Nephron (organoid): Measurements from ENCODE around the gene BRPF3.

Experiments used
- H3K27ac Mint-ChIP-seq, 3 experiments: 2 replicates each; pipeline ENCODE4 v1.8.0; 2020; ENCODE audit warnings: mixed read lengths in 3 of 3, mild to moderate bottlenecking in 2 of 3, moderate library complexity in 1 of 3
- H3K27me3 Mint-ChIP-seq: 2 replicates; pipeline ENCODE4 v1.8.0; 2021; ENCODE audit warnings: low read depth, mild to moderate bottlenecking, moderate library complexity, mixed read lengths
- H3K36me3 Mint-ChIP-seq: 2 replicates; pipeline ENCODE4 v1.8.0; 2020; ENCODE audit warnings: low read depth, mixed read lengths
- H3K4me1 Mint-ChIP-seq: 2 replicates; pipeline ENCODE4 v1.8.0; 2020; ENCODE audit warnings: mixed read lengths
- H3K4me3 Mint-ChIP-seq, 3 experiments: 2 replicates each; pipeline ENCODE4 v1.8.0; 2020; ENCODE audit warnings: mild to moderate bottlenecking in 3 of 3, mixed read lengths in 3 of 3, moderate library complexity in 2 of 3
- H3K9me3 Mint-ChIP-seq: 2 replicates; pipeline ENCODE4 v1.8.0; 2020; ENCODE audit warnings: mixed read lengths
- TF ChIP-seq, protein P1 (sequence below), 3 experiments: fragments of 200-600 bp; sonication (generic); IDR thresholded peaks; one replicate each; pipeline ENCODE4 v1.5.0; 2021; ENCODE audit warnings: antibody characterized with exemption in 3 of 3; ENCODE audit not compliant: unreplicated experiment in 3 of 3

The BRPF3 gene

DNA sequence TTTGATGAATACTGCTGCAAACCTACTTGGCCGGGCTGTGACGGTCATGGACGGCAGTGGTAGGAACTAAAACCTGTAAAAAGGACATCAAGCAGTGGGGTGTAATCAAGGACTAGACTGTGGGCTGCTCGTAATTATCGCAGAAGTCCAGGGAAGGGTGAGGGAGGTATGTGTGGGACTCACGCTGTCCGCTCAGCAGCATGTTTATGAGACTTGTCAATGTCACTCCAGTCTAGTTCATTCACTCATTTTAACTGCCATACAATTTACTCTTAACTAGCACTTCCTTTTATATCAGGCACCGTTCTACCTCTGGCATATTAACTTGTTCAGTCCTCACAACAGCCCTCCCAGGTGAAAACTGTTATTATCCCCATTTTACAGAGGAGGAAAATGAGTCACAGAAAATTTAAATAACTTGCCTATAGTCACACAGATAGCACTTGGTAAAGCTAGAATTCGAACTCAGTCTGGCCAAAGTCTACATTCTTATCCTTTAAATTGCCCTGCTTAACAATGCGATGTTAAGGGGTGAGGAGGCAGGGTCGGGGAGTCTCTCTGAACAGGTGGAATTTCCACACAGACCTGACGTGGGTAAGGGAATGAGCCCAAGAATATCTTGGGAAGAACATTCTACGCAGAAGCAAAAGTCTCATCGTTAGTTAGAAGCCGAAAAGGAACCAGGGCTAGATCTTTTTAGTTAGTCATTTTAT, 77.4 kb downstream of the BRPF3 start:
- TF ChIP-seq, protein P1, sequence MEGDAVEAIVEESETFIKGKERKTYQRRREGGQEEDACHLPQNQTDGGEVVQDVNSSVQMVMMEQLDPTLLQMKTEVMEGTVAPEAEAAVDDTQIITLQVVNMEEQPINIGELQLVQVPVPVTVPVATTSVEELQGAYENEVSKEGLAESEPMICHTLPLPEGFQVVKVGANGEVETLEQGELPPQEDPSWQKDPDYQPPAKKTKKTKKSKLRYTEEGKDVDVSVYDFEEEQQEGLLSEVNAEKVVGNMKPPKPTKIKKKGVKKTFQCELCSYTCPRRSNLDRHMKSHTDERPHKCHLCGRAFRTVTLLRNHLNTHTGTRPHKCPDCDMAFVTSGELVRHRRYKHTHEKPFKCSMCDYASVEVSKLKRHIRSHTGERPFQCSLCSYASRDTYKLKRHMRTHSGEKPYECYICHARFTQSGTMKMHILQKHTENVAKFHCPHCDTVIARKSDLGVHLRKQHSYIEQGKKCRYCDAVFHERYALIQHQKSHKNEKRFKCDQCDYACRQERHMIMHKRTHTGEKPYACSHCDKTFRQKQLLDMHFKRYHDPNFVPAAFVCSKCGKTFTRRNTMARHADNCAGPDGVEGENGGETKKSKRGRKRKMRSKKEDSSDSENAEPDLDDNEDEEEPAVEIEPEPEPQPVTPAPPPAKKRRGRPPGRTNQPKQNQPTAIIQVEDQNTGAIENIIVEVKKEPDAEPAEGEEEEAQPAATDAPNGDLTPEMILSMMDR (IDR thresholded peaks at IDR 0.05; ENCODE audit: unreplicated experiment in 3 of 3): no peak

GRCh38 chr6:36276581-36277536, 80.3 kb downstream of the BRPF3 start:
- H3K27ac Mint-ChIP-seq: no peak overlapping the region
- H3K4me3 Mint-ChIP-seq: no peak overlapping the region
- TF ChIP-seq, protein P1 (IDR thresholded peaks at IDR 0.05; ENCODE audit: unreplicated experiment in 3 of 3): no peak
- H3K36me3 Mint-ChIP-seq: no peaks in the 10 kb centered on the region
- H3K9me3 Mint-ChIP-seq: no peaks in the 10 kb centered on the region
- H3K4me1 Mint-ChIP-seq: peaks cover 5% of the 10 kb centered on the region
- H3K27me3 Mint-ChIP-seq: peaks cover 21% of the 10 kb centered on the region

More for the DNA sequence above, 77.4 kb downstream of the BRPF3 start:
- no peak overlapping the region for H3K4me3 Mint-ChIP-seq
- peaks cover 21% of the 10 kb centered on the region for H3K27me3 Mint-ChIP-seq
- H3K9me3 Mint-ChIP-seq: no peaks in the 10 kb centered on the region
- no peak overlapping the region for H3K27ac Mint-ChIP-seq
- H3K36me3 Mint-ChIP-seq: no peaks in the 10 kb centered on the region
- H3K4me1 Mint-ChIP-seq: peaks cover 10% of the 10 kb centered on the region

GRCh38 chr6:36277946-36278470, 81.5 kb downstream of the BRPF3 start:
- Mint-ChIP-seq H3K27me3 (peaks cover 31% of the 10 kb centered on the region), H3K36me3 (no peaks in the 10 kb centered on the region), H3K4me1 (peaks cover 5% of the 10 kb centered on the region), H3K9me3 (no peaks in the 10 kb centered on the region), H3K4me3 (no peak overlapping the region), H3K27ac (no peak overlapping the region)
- TF ChIP-seq, protein P1 (IDR thresholded peaks at IDR 0.05; ENCODE audit: unreplicated experiment in 3 of 3): no peak

DNA sequence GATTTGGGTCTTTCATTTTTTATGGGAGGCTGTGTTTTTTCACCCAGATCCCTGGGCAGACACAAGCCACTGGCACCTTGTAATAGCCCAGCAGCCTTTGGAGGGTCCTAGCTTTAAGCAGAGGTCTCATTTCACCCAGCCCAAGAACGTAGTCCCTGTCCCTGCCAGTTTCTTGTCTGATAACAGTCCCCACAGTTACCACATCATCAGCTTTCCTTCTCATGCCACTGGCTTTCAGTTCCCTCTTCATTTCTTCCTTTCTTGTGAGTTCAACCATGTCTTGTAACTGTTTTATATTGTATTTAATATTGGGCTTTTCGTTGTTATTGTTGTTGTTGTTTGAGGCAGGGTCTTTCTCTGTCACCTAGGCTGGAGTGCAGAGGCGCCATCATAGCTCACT, 83.9 kb downstream of the BRPF3 start:
- H3K9me3 Mint-ChIP-seq: no peaks in the 10 kb centered on the region
- no peak overlapping the region for H3K27ac Mint-ChIP-seq
- peaks cover 5% of the 10 kb centered on the region for H3K4me1 Mint-ChIP-seq
- H3K4me3 Mint-ChIP-seq: no peak overlapping the region
- peaks cover 47% of the 10 kb centered on the region for H3K27me3 Mint-ChIP-seq
- TF ChIP-seq, protein P1 (IDR thresholded peaks at IDR 0.05; ENCODE audit: unreplicated experiment in 3 of 3): no peak
- no peaks in the 10 kb centered on the region for H3K36me3 Mint-ChIP-seq

- Mint-ChIP-seq H3K9me3 (no peaks in the 10 kb centered on the region), H3K27me3 (peaks cover 53% of the 10 kb centered on the region), H3K27ac (no peak overlapping the region), H3K36me3 (no peaks in the 10 kb centered on the region), H3K4me3 (no peak overlapping the region), H3K4me1 (peaks cover 5% of the 10 kb centered on the region)
- TF ChIP-seq, protein P1 (IDR thresholded peaks at IDR 0.05; ENCODE audit: unreplicated experiment in 3 of 3): no peak
These were observed 84.4 kb downstream of the BRPF3 start for GRCh38 chr6:36280983-36281382.
